ENCODE results near the gene BUD23. TPM values are rescaled to one million over a fixed set of nuclear protein-coding genes. Genes with fewer than 3 reads are reported as not detected.

BUD23 gene
- polyA plus RNA-seq, 4 donors, result 37.8 to 90.0 (median 61.7) TPM

DNA sequence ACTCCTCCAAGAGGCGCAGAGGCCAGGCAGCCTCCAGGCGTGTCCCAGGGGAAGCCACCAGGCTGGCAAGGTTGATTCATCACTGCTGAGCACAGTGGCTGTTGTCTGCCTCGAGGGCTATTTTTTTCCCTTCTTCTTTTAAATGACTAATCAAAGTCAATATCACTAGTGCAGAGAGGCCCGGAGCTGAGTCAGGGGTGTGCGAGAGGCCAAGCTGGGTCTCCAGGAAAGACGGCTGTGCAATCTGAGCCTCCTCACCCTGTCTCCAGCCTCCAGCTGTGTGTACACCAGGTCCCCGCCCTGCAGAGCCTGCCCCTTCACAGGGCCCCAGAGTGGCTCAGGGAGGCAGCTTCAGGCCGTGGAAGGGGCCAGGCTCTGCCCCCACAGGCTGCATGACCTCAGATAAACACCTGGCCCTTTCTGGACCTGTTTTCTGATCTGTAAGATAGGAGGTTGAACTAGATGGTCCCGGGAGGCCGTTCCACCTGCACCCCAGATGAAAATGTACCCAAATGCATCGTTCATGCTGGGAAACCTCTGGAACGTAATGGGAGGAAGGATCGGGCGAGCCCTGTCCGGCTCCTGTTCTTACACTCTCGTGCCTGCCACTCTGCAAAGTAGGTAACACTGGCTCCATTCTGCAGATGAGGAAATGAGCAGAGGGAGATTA, 32.4 kb downstream of the BUD23 start:
- Histone ChIP-seq H3K36me3 (ENCODE audit: control insufficient read depth in 3 of 3, insufficient read depth in 2 of 3, low read depth in 1 of 3, low read length in 3 of 3) (peaks cover 0 to 51% (median 0%) of the 10 kb centered on the region in 3 donors), H3K4me3 (ENCODE audit: low read depth in 1 of 3, low read length in 3 of 3) (no peak overlapping the region), H3K9me3 (ENCODE audit: control insufficient read depth in 2 of 2, insufficient read depth in 1 of 2, low read depth in 1 of 2, low read length in 1 of 2) (no peaks in the 10 kb centered on the region), H3K27ac (ENCODE audit: low read depth in 1 of 3, low read length in 2 of 3) (peak overlapping the region in 2 of 3 donors; percentile 19 to 91), H3K4me1 (ENCODE audit: control insufficient read depth in 3 of 3, insufficient read depth in 2 of 3, low read depth in 1 of 3, low read length in 2 of 3) (peaks cover 0 to 46% (median 4%) of the 10 kb centered on the region in 3 donors), H3K27me3 (ENCODE audit: control insufficient read depth in 3 of 3, insufficient read depth in 3 of 3, low read length in 3 of 3) (peaks cover 0 to 4% (median 0%) of the 10 kb centered on the region in 3 donors)
- FAIRE-seq, result no peak
- WGBS, 3 donors, result 28 to 52% (median 40%) methylated on average over 16 of the region's 16 CpGs
- DNase-seq, result peak in 1 of 2 donors; percentile 95

DNA sequence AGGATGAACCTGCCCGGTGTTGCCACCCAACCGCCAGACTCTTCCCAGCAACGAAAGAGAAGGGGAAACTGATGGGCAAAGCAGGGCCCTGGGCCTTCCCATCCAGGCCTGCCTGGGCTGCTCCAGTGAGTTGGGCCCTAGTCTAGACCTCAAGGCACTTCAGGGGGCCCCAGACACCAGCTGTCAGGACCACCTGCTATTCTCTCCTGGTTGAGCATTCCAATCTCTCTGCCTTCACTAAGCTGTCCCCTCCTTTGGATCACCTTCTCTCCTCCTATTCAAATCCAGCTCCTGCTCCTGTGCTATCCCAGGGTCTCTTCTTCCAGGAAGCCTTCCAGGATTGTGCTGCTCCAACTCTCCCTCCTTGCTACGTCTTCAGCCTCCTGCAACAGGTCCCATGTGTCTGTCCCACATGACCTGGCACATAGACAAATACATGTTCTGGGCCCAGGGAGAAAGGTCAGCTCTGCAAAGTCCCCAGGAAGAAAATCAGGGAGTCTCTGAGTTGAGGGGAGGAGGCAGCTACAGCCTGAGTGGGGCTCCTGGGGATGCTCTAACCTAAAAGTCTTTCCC, 33.0 kb downstream of the BUD23 start:
- H3K4me3 ChIP-seq (ENCODE audit: low read depth in 1 of 3, low read length in 3 of 3), result peak overlapping the region in 1 of 3 donors; percentile 5
- FAIRE-seq, result no peak
- peaks cover 0 to 46% (median 4%) of the 10 kb centered on the region in 3 donors for H3K4me1 ChIP-seq (ENCODE audit: control insufficient read depth in 3 of 3, insufficient read depth in 2 of 3, low read depth in 1 of 3, low read length in 2 of 3)
- peaks cover 0 to 47% (median 0%) of the 10 kb centered on the region in 3 donors for H3K36me3 ChIP-seq (ENCODE audit: control insufficient read depth in 3 of 3, insufficient read depth in 2 of 3, low read depth in 1 of 3, low read length in 3 of 3)
- peak in 1 of 2 donors; percentile 43 for DNase-seq
- 63 to 70% (median 65%) methylated on average over 4 of the region's 4 CpGs for WGBS, 3 donors
- peaks cover 0 to 4% (median 0%) of the 10 kb centered on the region in 3 donors for H3K27me3 ChIP-seq (ENCODE audit: control insufficient read depth in 3 of 3, insufficient read depth in 3 of 3, low read length in 3 of 3)
- no peaks in the 10 kb centered on the region for H3K9me3 ChIP-seq (ENCODE audit: control insufficient read depth in 2 of 2, insufficient read depth in 1 of 2, low read depth in 1 of 2, low read length in 1 of 2)
- peak overlapping the region in 1 of 3 donors; percentile 91 for H3K27ac ChIP-seq (ENCODE audit: low read depth in 1 of 3, low read length in 2 of 3)

DNA sequence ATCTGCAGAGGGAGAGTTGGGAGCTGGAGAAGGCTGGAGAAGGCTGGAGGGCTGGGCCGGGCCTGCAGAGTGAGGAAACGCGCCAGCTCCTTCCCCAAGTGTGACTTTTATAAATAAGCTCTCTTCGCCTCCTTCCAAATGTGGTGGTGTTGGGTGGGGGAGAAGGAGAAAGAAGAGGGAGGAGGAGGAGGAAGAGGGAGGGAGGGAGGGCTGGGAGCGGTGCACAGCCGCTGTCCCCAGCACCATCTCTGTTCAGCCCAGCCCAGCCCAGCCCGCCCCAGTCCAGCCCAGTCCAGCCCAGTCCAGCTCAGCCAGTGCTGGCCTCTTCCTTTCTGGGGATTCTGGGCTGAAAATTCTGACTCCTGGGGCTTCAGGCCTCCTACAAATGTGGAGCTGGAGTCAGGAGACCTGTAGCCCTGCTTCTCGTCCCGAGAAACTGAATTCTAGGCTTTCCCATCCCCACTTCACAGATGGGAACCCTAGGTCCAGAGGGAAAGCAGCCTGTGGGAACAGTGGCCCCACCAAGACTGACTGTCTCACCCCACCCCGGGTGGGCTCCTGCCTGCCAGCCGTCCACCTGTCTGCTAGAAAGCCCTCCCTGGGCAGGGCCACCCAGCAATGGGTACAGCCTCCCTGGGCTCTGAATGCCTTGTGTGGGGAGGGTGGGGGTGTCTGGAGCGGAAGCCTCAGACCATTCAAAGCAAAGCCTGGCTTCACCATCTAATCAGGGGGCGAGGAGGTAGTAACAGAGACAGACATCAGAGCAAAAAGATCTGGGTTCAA, 33.8 kb downstream of the BUD23 start:
- Histone ChIP-seq H3K4me3 (ENCODE audit: low read depth in 1 of 3, low read length in 3 of 3) (no peak overlapping the region), H3K4me1 (ENCODE audit: control insufficient read depth in 3 of 3, insufficient read depth in 2 of 3, low read depth in 1 of 3, low read length in 2 of 3) (peaks cover 0 to 46% (median 4%) of the 10 kb centered on the region in 3 donors), H3K27ac (ENCODE audit: low read depth in 1 of 3, low read length in 2 of 3) (peak overlapping the region in 1 of 3 donors; percentile 91), H3K27me3 (ENCODE audit: control insufficient read depth in 3 of 3, insufficient read depth in 3 of 3, low read length in 3 of 3) (peaks cover 0 to 4% (median 0%) of the 10 kb centered on the region in 3 donors), H3K36me3 (ENCODE audit: control insufficient read depth in 3 of 3, insufficient read depth in 2 of 3, low read depth in 1 of 3, low read length in 3 of 3) (peaks cover 0 to 39% (median 0%) of the 10 kb centered on the region in 3 donors), H3K9me3 (ENCODE audit: control insufficient read depth in 2 of 2, insufficient read depth in 1 of 2, low read depth in 1 of 2, low read length in 1 of 2) (no peaks in the 10 kb centered on the region)
- WGBS, 3 donors, result 78 to 85% (median 84%) methylated on average over 12 to 13 of the region's 13 CpGs
- DNase-seq (no peak), FAIRE-seq (no peak)

DNA sequence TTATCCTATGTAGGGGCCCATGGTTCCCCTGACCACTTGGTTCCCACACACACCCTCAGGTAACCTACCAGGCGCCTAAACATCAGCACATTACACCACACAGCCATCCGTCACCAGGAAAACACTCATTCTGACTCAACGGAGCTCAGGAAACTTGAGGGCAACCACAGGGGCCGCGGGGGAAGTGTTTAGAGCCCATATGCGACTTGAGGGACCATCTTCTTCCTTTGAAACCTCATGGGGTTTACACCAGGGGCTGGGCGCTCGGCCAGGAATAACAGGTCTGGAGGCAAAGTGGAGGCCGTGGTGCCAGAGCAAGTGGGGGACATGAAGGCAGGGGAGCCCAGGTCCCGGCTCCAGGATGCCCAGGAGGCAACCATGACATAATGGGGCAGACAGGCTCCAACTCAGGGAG, 34.6 kb downstream of the BUD23 start:
- peaks cover 0 to 31% (median 0%) of the 10 kb centered on the region in 3 donors for H3K36me3 ChIP-seq (ENCODE audit: control insufficient read depth in 3 of 3, insufficient read depth in 2 of 3, low read depth in 1 of 3, low read length in 3 of 3)
- no peak for FAIRE-seq
- 57 to 78% (median 60%) methylated on average over 10 of the region's 10 CpGs for WGBS, 3 donors

DNA sequence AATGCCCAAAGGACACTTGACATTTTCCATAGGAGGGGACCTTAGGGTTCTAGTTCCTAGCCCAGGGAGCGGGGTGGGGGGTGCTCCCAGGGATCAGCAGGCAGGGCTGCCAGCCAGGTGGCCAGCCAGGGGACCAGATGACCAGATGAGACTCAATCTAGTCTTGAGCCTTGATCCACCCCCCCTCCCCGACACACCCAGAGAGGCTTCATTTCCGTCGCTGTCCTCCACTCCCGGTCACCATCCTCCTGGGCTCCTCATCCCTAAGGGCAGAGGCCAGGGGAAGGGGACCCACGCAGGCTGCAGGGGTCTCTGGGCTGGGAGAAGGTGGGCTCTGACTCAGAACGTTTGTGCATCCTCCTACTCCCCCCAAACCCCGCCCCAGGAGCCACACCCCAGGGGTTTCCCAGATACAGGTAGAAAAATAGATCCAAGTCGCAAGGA, 35.1 kb downstream of the BUD23 start:
- no peak for FAIRE-seq
- Histone ChIP-seq H3K4me1 (ENCODE audit: control insufficient read depth in 3 of 3, insufficient read depth in 2 of 3, low read depth in 1 of 3, low read length in 2 of 3) (peaks cover 0 to 46% (median 4%) of the 10 kb centered on the region in 3 donors), H3K9me3 (ENCODE audit: control insufficient read depth in 2 of 2, insufficient read depth in 1 of 2, low read depth in 1 of 2, low read length in 1 of 2) (no peaks in the 10 kb centered on the region), H3K27ac (ENCODE audit: low read depth in 1 of 3, low read length in 2 of 3) (peak overlapping the region in 1 of 3 donors; percentile 33), H3K4me3 (ENCODE audit: low read depth in 1 of 3, low read length in 3 of 3) (peak overlapping the region in 2 of 3 donors; percentile 75 to 79), H3K27me3 (ENCODE audit: control insufficient read depth in 3 of 3, insufficient read depth in 3 of 3, low read length in 3 of 3) (peaks cover 0 to 4% (median 0%) of the 10 kb centered on the region in 3 donors), H3K36me3 (ENCODE audit: control insufficient read depth in 3 of 3, insufficient read depth in 2 of 3, low read depth in 1 of 3, low read length in 3 of 3) (peaks cover 0 to 27% (median 0%) of the 10 kb centered on the region in 3 donors)
- 31 to 42% (median 33%) methylated on average over 8 to 9 of the region's 9 CpGs for WGBS, 3 donors
- DNase-seq, result no peak

More for the DNA sequence above, 34.6 kb downstream of the BUD23 start:
- peaks cover 0 to 46% (median 4%) of the 10 kb centered on the region in 3 donors for H3K4me1 ChIP-seq (ENCODE audit: control insufficient read depth in 3 of 3, insufficient read depth in 2 of 3, low read depth in 1 of 3, low read length in 2 of 3)
- no peak overlapping the region for H3K27ac ChIP-seq (ENCODE audit: low read depth in 1 of 3, low read length in 2 of 3)
- H3K9me3 ChIP-seq (ENCODE audit: control insufficient read depth in 2 of 2, insufficient read depth in 1 of 2, low read depth in 1 of 2, low read length in 1 of 2), result no peaks in the 10 kb centered on the region
- peak overlapping the region in 1 of 3 donors; percentile 79 for H3K4me3 ChIP-seq (ENCODE audit: low read depth in 1 of 3, low read length in 3 of 3)
- peak in 1 of 2 donors; percentile 49 for DNase-seq
- H3K27me3 ChIP-seq (ENCODE audit: control insufficient read depth in 3 of 3, insufficient read depth in 3 of 3, low read length in 3 of 3), result peaks cover 0 to 4% (median 0%) of the 10 kb centered on the region in 3 donors

DNA sequence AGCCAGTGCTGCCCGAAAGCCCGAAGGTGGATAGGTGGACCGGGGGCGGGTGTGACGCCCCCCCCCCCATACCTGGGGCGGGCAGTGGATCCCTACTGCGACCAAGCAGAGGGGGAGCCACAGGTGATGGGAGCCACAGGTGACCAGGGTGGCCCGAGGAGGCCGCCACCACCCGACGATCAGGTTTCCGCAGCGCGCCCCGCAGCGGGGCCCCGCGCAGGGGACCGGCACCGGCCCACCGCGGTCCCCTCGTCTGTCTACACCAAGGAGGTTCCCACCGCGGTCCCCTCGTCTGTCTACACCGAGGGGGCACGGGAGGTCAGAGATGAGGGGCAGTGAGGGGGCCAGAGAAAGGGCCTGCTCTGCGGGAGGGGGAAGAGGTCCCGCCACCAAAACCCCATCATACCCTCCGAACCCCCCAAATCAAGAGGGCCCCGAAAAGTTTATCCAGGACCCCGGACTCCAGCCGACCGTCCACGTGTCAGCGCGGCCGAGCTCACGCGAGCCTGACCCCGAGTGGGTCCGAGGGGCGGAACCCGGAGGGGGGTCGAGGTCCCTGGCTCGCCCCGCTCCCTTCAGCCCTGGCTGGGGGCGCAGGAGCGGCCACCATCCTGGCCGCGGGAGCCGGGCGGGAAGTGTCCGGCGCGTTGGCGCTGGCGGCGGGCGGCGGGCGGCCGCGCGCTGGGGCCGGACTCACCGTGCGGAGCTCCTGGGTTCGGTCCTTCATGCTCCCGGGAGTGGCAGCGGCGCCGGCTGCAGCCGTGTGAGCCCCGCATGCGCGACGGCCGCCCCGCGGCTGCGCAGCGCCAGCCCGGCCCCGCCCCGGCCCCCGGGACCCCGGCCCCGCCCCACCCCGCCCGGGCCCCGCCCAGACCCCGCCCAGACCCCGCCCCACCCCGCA, 35.8 kb downstream of the BUD23 start, which contains the start of gene STX1A:
TSS of gene STX1A (minus strand) at position 765 of the 901 bp plus-strand sequence. CDS start at position 727, 38 bp downstream.
- DNase-seq (peak; percentile 72 to 87), FAIRE-seq (no peak)
- Histone ChIP-seq H3K27me3 (ENCODE audit: control insufficient read depth in 3 of 3, insufficient read depth in 3 of 3, low read length in 3 of 3) (peaks cover 0 to 4% (median 0%) of the 10 kb centered on the region in 3 donors), H3K27ac (ENCODE audit: low read depth in 1 of 3, low read length in 2 of 3) (peak within 1 kb of the TSS in 1 of 3 donors; percentile 41), H3K4me1 (ENCODE audit: control insufficient read depth in 3 of 3, insufficient read depth in 2 of 3, low read depth in 1 of 3, low read length in 2 of 3) (peaks cover 0 to 46% (median 4%) of the 10 kb centered on the region in 3 donors), H3K4me3 (ENCODE audit: low read depth in 1 of 3, low read length in 3 of 3) (peak within 1 kb of the TSS; percentile 62 to 79 (median 75)), H3K9me3 (ENCODE audit: control insufficient read depth in 2 of 2, insufficient read depth in 1 of 2, low read depth in 1 of 2, low read length in 1 of 2) (no peaks in the 10 kb centered on the region), H3K36me3 (ENCODE audit: control insufficient read depth in 3 of 3, insufficient read depth in 2 of 3, low read depth in 1 of 3, low read length in 3 of 3) (peaks cover 0 to 21% (median 0%) of the 10 kb centered on the region in 3 donors)
- WGBS, 3 donors, result 1 to 2% (median 1%) methylated on average over 33 to 96 of the region's 96 CpGs

DNA sequence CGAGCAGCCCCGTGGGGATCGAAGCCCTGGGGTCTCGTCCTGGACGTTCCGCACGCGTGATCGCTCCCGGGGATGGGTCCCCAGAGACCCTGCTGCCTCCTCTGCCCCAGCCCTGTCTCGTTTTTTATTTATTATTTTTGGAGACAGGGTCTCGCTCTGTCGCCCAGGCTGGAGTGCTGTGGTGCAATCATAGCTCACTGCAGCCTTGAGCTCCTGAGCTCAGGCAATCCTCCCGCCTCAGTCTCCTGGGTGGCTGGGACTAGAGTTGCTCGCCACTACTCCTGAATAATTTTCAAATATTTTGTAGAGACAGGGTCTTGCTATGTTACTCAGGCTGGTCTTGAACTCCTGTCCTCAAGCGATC, 36.4 kb downstream of the BUD23 start:
- DNase-seq (no peak), FAIRE-seq (no peak)
- 9 to 12% (median 9%) methylated on average over 12 to 16 of the region's 16 CpGs for WGBS, 3 donors
- Histone ChIP-seq H3K9me3 (ENCODE audit: control insufficient read depth in 2 of 2, insufficient read depth in 1 of 2, low read depth in 1 of 2, low read length in 1 of 2) (no peaks in the 10 kb centered on the region), H3K4me1 (ENCODE audit: control insufficient read depth in 3 of 3, insufficient read depth in 2 of 3, low read depth in 1 of 3, low read length in 2 of 3) (peaks cover 0 to 43% (median 4%) of the 10 kb centered on the region in 3 donors), H3K4me3 (ENCODE audit: low read depth in 1 of 3, low read length in 3 of 3) (peak overlapping the region in 1 of 3 donors; percentile 41), H3K27me3 (ENCODE audit: control insufficient read depth in 3 of 3, insufficient read depth in 3 of 3, low read length in 3 of 3) (peaks cover 0 to 4% (median 0%) of the 10 kb centered on the region in 3 donors), H3K27ac (ENCODE audit: low read depth in 1 of 3, low read length in 2 of 3) (no peak overlapping the region), H3K36me3 (ENCODE audit: control insufficient read depth in 3 of 3, insufficient read depth in 2 of 3, low read depth in 1 of 3, low read length in 3 of 3) (peaks cover 0 to 15% (median 0%) of the 10 kb centered on the region in 3 donors)

Measured in small intestine (tissue), 7 donors.